NCI-H524 (cell line): Measurements from ENCODE around the gene NUDT14.

Source experiments
- DNase-seq, 2 experiments: peaks; one replicate each; lab custom pipeline; 2025; lab: John Stamatoyannopoulos, UW

The NUDT14 gene

GRCh38 chr14:105212541-105213300 lies 31.6 kb upstream of the NUDT14 start:
- peak; percentile 92 to 97 for DNase-seq

- no peak for DNase-seq
These were observed 30.6 kb upstream of the NUDT14 start for GRCh38 chr14:105211758-105212089.

GRCh38 chr14:105211086-105211757 lies 30.1 kb upstream of the NUDT14 start:
- DNase-seq, result no peak

- DNase-seq, result no peak
These were observed 29.3 kb upstream of the NUDT14 start for GRCh38 chr14:105210266-105211025.

- DNase-seq, result no peak
These were observed 28.5 kb upstream of the NUDT14 start for GRCh38 chr14:105209646-105210045.

- no peak for DNase-seq
These were observed 28.0 kb upstream of the NUDT14 start for GRCh38 chr14:105209091-105209490.

- no peak for DNase-seq
These were observed 27.6 kb upstream of the NUDT14 start for GRCh38 chr14:105208738-105209075.

- no peak for DNase-seq
These were observed 27.1 kb upstream of the NUDT14 start for GRCh38 chr14:105207996-105208737.

- DNase-seq, result no peak
These were observed 26.4 kb upstream of the NUDT14 start for GRCh38 chr14:105207460-105207901.

GRCh38 chr14:105206873-105207272 lies 25.8 kb upstream of the NUDT14 start:
- no peak for DNase-seq

- peak; percentile 42 to 65 for DNase-seq
These were observed 24.6 kb upstream of the NUDT14 start for GRCh38 chr14:105205673-105206208.

- DNase-seq, result no peak
These were observed 24.0 kb upstream of the NUDT14 start for GRCh38 chr14:105204931-105205672.

- no peak for DNase-seq
These were observed 23.3 kb upstream of the NUDT14 start for GRCh38 chr14:105204206-105204930.

- no peak for DNase-seq
These were observed 22.6 kb upstream of the NUDT14 start for GRCh38 chr14:105203701-105204100.

- peak; percentile 57 to 82 for DNase-seq
These were observed 22.0 kb upstream of the NUDT14 start for GRCh38 chr14:105203057-105203531.

- DNase-seq, result peak in 1 of 2 experiments; percentile 58
These were observed 20.9 kb upstream of the NUDT14 start for GRCh38 chr14:105201925-105202513.

- DNase-seq, result peak in 1 of 2 experiments; percentile 36
These were observed 20.2 kb upstream of the NUDT14 start for GRCh38 chr14:105201156-105201924.

- no peak for DNase-seq
These were observed 19.5 kb upstream of the NUDT14 start for GRCh38 chr14:105200641-105201040.

- DNase-seq, result peak in 1 of 2 experiments; percentile 41
These were observed 19.0 kb upstream of the NUDT14 start for GRCh38 chr14:105200074-105200473.
